Left kidney (tissue), 2 donors: ENCODE measurements around the gene SPATA25. TPM values are rescaled to one million over a fixed set of nuclear protein-coding genes. Genes with fewer than 3 reads are reported as not detected.
"Not testable (repeated sequence)": the region's sequence is repeated elsewhere in the genome, so short reads cannot be mapped to it uniquely, and the experiment has no call there.

Experiments used
- DNase-seq: peaks from one replicate; pipeline ENCODE4 v3.0.0-alpha.2; 2013
- polyA plus RNA-seq: library from polyadenylated mRNA; unstranded; fragments of 120-200 nt; gene quantifications from one replicate; pipeline ENCODE4 v1.2.1, GENCODE V29; 2013; ENCODE audit not compliant: insufficient read length

SPATA25 gene
- polyA plus RNA-seq, 1 donor: 6.0 TPM

DNA sequence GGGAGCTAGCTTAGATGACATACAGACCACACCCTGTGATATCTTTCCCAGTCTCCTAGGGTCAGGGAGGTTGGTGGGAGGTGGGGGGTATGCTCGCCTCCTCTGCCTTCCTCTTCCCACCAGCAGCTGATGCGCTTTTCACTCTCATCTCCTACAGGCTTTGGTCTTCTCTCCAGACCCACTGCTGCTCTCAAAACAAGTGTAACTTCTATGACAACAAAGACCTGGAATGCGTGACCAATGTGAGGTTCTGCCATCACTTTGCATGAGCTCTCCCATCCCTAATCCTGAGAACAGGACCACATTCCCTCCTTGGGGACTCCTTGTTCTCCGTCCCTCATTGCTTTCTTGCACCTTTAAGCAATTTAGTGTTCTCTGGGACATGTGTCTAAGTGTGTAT lies 6.4 kb upstream of the SPATA25 start:
- no peak for DNase-seq

- no peak for DNase-seq
Observed at GRCh38 chr20:45892828-45893500, 5.5 kb upstream of the SPATA25 start.

- DNase-seq: no peak
Observed at GRCh38 chr20:45892049-45892825, 4.8 kb upstream of the SPATA25 start.

DNA sequence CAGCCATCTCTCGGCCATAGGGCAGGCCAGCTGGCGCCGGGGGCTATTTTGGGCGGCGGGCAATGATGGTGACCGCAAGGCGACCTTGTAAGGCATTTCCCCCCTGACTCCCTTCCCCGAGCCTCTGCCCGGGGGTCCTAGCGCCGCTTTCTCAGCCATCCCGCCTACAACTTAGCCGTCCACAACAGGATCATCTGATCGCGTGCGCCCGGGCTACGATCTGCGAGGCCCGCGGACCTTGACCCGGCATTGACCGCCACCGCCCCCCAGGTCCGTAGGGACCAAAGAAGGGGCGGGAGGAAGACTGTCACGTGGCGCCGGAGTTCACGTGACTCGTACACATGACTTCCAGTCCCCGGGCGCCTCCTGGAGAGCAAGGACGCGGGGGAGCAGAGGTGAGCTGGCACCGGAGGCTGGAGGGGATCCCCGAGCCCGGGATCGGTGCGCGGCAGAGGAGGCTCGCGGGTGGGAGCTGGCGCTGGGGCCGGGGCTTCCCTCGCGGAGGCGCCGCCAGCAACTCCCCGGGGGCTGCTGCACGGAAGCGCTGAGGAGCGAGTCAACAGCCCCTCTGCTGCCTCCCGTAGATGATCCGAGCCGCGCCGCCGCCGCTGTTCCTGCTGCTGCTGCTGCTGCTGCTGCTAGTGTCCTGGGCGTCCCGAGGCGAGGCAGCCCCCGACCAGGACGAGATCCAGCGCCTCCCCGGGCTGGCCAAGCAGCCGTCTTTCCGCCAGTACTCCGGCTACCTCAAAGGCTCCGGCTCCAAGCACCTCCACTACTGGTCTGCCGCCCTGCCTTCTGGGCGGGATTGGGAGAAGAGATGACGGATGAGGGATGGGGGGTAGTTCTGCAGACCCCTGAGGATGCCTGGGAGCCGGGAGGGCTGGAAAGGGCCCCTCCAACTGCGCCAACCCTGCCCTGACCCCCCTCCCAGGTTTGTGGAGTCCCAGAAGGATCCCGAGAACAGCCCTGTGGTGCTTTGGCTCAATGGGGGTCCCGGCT lies 3.9 kb upstream of the SPATA25 start, which contains the start of the genes CTSA and NEURL2:
Gene CTSA, plus strand, starts transcription at position 351 of the 999 bp plus-strand sequence. Its CDS starts 234 bp downstream, at position 585.
Gene NEURL2, minus strand, starts transcription at position 224 of the 999 bp plus-strand sequence. Its CDS starts 217 bp downstream, at position 7.
- DNase-seq: peak; percentile 91

DNA sequence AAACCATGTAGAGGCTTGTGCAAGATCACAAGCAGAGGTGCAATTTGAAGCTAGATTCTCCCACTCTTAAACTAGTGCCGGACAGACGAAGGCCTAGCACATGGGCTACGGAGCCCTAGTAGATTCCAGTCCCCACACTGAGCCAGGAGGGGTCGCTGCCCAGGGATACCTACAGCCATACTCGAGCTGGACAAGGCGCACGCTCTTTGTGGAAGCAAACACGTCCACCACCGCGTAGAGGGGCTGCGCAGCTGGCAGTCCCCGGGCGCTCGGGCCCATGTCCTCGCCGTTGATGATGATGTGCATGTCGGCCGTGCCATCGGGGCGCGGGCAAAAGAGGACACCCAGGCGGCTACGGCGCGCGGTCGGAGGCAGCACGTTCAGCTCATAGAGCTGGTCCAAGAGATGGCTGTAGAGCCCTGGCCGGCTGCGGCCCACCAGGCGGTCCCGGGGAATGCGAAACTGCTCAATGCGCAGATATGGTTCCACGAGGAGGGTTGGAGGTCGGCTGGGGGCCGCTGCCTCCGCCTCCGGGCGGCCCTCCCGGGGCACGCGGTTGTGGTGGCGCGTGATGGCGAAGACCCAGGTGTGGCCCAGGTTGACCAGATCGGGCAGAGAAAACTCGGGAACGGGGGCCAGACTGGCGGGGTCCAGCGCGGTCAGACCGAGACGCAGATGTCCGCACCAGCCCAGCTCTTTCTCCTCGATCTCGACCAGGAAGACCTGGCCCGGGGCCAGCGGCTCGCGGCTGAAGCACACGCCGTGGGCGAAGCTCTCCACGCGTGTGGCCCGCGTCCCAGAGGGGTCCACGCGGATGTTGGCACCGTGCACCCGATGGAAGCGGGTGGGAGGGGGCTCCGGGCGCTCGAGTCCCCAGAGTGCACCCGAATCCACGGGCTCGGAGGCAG lies 2.9 kb upstream of the SPATA25 start:
- peak; percentile 89 for DNase-seq

GRCh38 chr20:45888681-45889080 lies 1.3 kb upstream of the SPATA25 start:
- DNase-seq: no peak

GRCh38 chr20:45886590-45887345 lies 654 bp downstream of the SPATA25 start:
- DNase-seq: no peak

DNA sequence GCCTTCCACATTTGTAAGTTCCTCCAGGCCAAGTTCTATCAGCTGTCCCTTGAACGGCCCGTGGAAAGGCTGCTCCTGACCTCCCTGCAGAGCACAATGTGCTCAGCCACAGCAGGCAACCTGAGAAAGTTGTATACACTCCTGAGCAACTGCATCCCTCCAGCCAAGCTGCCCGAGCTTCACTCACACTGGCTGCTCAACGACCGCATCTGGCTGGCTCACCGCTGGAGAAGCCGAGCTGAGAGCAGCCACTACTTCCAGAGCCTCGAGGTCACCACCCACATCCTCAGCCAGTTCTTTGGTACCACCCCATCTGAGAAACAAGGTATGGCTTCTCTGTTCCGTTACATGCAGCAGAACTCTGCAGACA lies 4.3 kb downstream of the SPATA25 start:
- no peak for DNase-seq

DNA sequence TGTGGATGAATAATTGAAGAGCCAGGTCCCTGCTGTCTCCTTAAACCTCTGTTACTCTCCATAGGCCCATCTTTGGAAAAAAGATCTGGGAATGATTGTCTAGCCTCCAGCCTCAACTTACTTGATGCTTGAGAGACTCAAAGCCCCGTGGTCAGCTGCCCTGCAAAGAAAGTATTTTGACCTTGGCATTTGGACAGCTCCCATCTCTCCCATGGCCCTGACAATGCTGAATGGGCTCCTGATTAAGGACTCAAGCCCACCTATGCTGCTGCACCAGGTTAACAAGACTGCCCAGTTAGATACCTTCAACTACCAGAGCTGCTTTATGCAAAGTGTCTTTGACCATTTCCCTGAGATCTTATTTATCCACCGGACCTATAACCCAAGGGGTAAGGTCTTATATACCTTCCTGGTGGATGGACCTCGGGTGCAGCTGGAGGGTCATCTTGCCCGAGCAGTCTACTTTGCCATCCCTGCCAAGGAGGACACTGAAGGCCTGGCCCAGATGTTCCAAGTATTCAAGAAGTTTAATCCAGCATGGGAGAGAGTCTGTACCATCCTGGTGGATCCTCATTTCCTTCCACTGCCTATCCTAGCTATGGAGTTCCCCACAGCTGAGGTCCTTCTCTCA lies 4.8 kb downstream of the SPATA25 start:
- DNase-seq: no peak

DNA sequence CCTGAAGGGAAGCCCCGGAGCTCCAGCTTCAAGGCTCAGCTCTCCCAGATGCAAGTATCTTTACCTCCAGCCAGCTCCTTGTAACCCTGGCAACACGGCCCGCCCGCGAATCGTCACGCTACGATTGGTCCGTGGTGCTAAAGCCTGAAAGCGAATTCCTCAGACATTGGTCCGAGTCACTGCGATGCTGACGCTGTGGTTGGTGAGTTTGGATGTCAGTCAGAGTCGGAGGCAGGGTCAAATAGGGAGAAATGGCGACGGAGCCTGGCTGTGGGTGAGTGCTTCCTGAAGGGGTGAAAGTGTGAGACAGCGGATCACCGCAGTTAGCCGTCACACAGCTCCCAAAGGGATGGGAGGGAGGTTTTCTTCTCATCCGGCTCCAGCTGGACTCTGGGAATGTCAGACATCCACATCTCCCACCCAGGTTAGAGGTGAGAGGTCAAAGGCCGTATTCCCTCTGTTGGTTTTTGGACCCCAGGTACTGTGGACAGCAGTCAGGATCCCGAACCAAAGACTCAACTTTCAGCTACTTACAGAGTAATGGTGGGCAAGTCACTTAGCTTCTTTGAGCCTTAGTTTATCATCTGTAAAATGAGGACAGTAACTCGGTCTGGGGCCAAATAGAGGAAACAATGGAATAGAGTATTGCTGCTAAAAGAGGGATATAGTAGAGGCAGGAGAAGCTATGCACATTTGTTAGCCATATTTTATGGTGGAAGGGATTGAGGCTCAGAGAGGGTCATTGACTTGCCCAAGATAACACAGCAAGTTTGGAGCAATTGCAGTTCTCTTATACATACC lies 6.2 kb downstream of the SPATA25 start, which contains the start of gene ZSWIM1:
Gene ZSWIM1, plus strand, starts transcription at position 240 of the 801 bp plus-strand sequence. CDS start 1,366 bp downstream, outside the sequence.
- peak; percentile 100 for DNase-seq

DNA sequence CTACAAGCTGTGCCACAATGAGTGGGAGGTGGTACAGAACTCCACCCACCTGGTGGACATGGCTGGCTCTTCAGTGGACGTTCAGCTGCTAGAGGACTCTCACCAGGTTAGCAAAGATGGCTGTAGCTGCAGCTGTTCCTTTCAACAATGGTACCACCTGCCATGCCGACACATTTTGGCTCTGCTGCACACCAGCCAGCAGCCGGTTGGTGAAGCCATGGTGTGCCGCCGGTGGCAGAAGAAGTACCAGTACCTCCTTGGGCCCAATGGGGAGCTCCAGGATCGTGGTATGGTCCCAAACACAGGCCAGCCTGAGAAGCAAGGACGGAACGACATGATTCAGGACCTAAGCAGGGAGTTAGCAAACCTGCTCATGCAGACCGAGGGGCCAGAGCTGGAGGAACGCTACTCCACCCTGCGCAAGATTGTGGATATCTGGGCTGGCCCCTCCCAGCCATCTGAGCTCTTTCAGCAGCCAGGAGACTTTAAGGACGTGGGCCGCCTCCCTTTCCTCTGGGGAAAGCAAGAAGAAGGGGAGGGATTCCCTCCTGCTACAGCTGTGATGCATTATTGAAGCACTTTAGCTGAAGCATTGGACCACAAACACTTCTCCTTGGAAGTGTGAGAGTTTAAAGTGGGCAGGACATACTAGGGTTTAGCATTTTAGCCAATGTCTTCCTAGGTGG lies 9.2 kb downstream of the SPATA25 start:
- no peak for DNase-seq

GRCh38 chr20:45874576-45874975 lies 12.8 kb downstream of the SPATA25 start:
- DNase-seq: no peak

GRCh38 chr20:45874104-45874481 lies 13.3 kb downstream of the SPATA25 start:
- DNase-seq: not testable (repeated sequence)

GRCh38 chr20:45873409-45874103 lies 13.9 kb downstream of the SPATA25 start:
- no peak for DNase-seq

GRCh38 chr20:45872626-45873025 lies 14.8 kb downstream of the SPATA25 start:
- DNase-seq: no peak

DNA sequence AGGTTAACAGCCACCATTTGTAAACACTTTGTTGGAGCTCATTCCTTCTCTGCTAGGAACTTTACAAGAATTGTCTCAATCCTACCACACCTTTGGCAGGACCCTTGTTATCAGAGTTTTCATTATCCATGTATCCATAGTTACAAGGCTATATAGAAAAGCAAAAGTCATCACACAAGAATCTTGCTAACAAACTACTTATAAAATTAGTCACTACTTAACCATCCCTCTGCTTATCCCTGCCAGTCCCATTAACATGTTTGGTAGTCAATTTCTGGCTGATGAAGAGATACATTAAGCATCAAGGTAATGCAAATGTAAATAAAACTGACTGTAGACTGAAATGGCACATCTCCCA lies 19.6 kb downstream of the SPATA25 start:
- no peak for DNase-seq

- no peak for DNase-seq
Observed at GRCh38 chr20:45867136-45867818, 20.1 kb downstream of the SPATA25 start.
